CD4-positive, CD25-positive, alpha-beta regulatory T cell (primary cell): ENCODE results near the gene ZNF705A. TPM values are rescaled to one million over a fixed set of nuclear protein-coding genes. Genes with fewer than 3 reads are reported as not detected.
"Not testable (repeated sequence)": the region's sequence is repeated elsewhere in the genome, so short reads cannot be mapped to it uniquely, and the experiment has no call there.

Source experiments
- ATAC-seq, 2 donors: fragments of 150-1000 bp; cut with Tn5 transposase; one replicate each; pipeline ENCODE4 v1.10.0; 2021; ENCODE audit warnings: low read depth in 2 of 2, moderate number of reproducible peaks in 2 of 2, moderate library complexity in 1 of 2
- DNase-seq, 3 donors: peaks; one replicate each; pipeline versions ENCODE4 v3.0.0 to v3.0.0-alpha.2; 2012 to 2022; ENCODE audit warnings: mixed read lengths in 1 of 3
- H3K27ac ChIP-seq: one replicate; pipeline ENCODE4 v1.7.0; 2013; ENCODE audit warnings: mild to moderate bottlenecking, low read length; ENCODE audit not compliant: insufficient read depth, poor library complexity, severe bottlenecking
- H3K27me3 ChIP-seq: one replicate; pipeline ENCODE4 v1.7.0; 2013; ENCODE audit warnings: low read length; ENCODE audit not compliant: control insufficient read depth, insufficient read depth
- H3K36me3 ChIP-seq: one replicate; pipeline ENCODE4 v1.7.0; 2013; ENCODE audit warnings: mild to moderate bottlenecking, low read length, moderate library complexity; ENCODE audit not compliant: control insufficient read depth, insufficient read depth
- H3K4me1 ChIP-seq: 2 replicates; pipeline ENCODE4 v1.7.0; 2013; ENCODE audit warnings: mild to moderate bottlenecking, low read length; ENCODE audit not compliant: insufficient read depth, control insufficient read depth, poor library complexity, severe bottlenecking
- H3K4me3 ChIP-seq: one replicate; pipeline ENCODE4 v1.7.0; 2013; ENCODE audit warnings: low read depth, mild to moderate bottlenecking, low read length, moderate library complexity
- H3K9me3 ChIP-seq, 2 experiments: 1 replicate in 1 of 2; 2 replicates in 1 of 2; pipeline ENCODE4 v1.7.0; 2013; ENCODE audit warnings: low read length in 2 of 2, mild to moderate bottlenecking in 1 of 2, moderate library complexity in 1 of 2; ENCODE audit not compliant: control insufficient read depth in 2 of 2
- H3K27ac Mint-ChIP-seq, 3 donors: one replicate each; pipeline ENCODE4 v1.8.0; 2020 to 2022; ENCODE audit warnings: mild to moderate bottlenecking in 3 of 3, mixed read lengths in 3 of 3, moderate library complexity in 2 of 3
- H3K27me3 Mint-ChIP-seq: one replicate; pipeline ENCODE4 v1.8.0; 2022; ENCODE audit warnings: mild to moderate bottlenecking, mixed read lengths
- H3K36me3 Mint-ChIP-seq: one replicate; pipeline ENCODE4 v1.8.0; 2020; ENCODE audit warnings: mixed read lengths
- H3K4me1 Mint-ChIP-seq, 4 donors: one replicate each; pipeline ENCODE4 v1.8.0; 2020 to 2022; ENCODE audit warnings: mixed read lengths in 4 of 4, mild to moderate bottlenecking in 1 of 4
- H3K4me3 Mint-ChIP-seq, 4 donors: one replicate each; pipeline ENCODE4 v1.8.0; 2020 to 2022; ENCODE audit warnings: mild to moderate bottlenecking in 4 of 4, mixed read lengths in 4 of 4, moderate library complexity in 3 of 4
- H3K9me3 Mint-ChIP-seq, 7 donors: one replicate each; pipeline ENCODE4 v1.8.0; 2020 to 2022; ENCODE audit warnings: mixed read lengths in 7 of 7, mild to moderate bottlenecking in 3 of 7, moderate library complexity in 2 of 7
- polyA plus RNA-seq, 4 donors: library from polyadenylated mRNA; unstranded; fragments of 300-500 nt; fragmentation: Illumina TruSeq; gene quantifications; one replicate each; pipeline ENCODE4 v1.2.3, GENCODE V29; 2021
- total RNA-seq: library from RNA; stranded (reverse); gene quantifications from one replicate; pipeline ENCODE4 v1.2.3, GENCODE V29; 2022

ZNF705A gene
- total RNA-seq (not detected), polyA plus RNA-seq (not detected)

- Histone ChIP-seq H3K27me3 (peaks cover 9% of the 10 kb centered on the region), H3K9me3 (no peaks in the 10 kb centered on the region), H3K4me3 (no peak within 1 kb of the TSS), H3K36me3 (no peaks in the 10 kb centered on the region), H3K4me1 (no peaks in the 10 kb centered on the region), H3K27ac (no peak within 1 kb of the TSS)
- H3K36me3 Mint-ChIP-seq = no peaks in the 10 kb centered on the region
- peaks cover 8 to 20% (median 10%) of the 10 kb centered on the region in 4 donors for H3K4me1 Mint-ChIP-seq
- peaks cover 38% of the 10 kb centered on the region for H3K27me3 Mint-ChIP-seq
- no peak for DNase-seq
- no peak within 1 kb of the TSS for H3K4me3 Mint-ChIP-seq
- H3K9me3 Mint-ChIP-seq = no peaks in the 10 kb centered on the region
- H3K27ac Mint-ChIP-seq = no peak within 1 kb of the TSS
- no peak for ATAC-seq
Observed at GRCh38 chr12:8156845-8157244, at the start of gene ZNF705A. TSS of gene ZNF705A (plus strand) at chr12:8157015. CDS start at chr12:8172626, 15,611 bp downstream.

- H3K36me3 ChIP-seq = peaks cover 2% of the 10 kb centered on the region
- no peaks in the 10 kb centered on the region for H3K9me3 ChIP-seq
- DNase-seq (peak; percentile 63 to 84 (median 75)), ATAC-seq (peak; percentile 55 to 74)
- H3K9me3 Mint-ChIP-seq = peaks cover 0 to 4% (median 0%) of the 10 kb centered on the region in 7 donors
- H3K4me1 ChIP-seq = peaks cover 7% of the 10 kb centered on the region
- H3K27me3 ChIP-seq = no peaks in the 10 kb centered on the region
- no peak overlapping the region for H3K4me3 Mint-ChIP-seq
- H3K36me3 Mint-ChIP-seq = peaks cover 29% of the 10 kb centered on the region
- H3K4me3 ChIP-seq = no peak overlapping the region
- H3K27ac ChIP-seq = no peak overlapping the region
- no peak overlapping the region for H3K27ac Mint-ChIP-seq
- H3K4me1 Mint-ChIP-seq = peaks cover 4 to 13% (median 5%) of the 10 kb centered on the region in 4 donors
- H3K27me3 Mint-ChIP-seq = no peaks in the 10 kb centered on the region
Observed at GRCh38 chr12:8108808-8109398, 47.9 kb upstream of the ZNF705A start.

- H3K4me1 Mint-ChIP-seq, H3K27ac Mint-ChIP-seq, H3K4me1 ChIP-seq, H3K9me3 ChIP-seq, H3K9me3 Mint-ChIP-seq, H3K4me3 Mint-ChIP-seq, DNase-seq, ATAC-seq, H3K36me3 ChIP-seq, H3K27ac ChIP-seq, H3K4me3 ChIP-seq, H3K27me3 Mint-ChIP-seq, H3K27me3 ChIP-seq: not testable (repeated sequence)
- peaks cover 31% of the 10 kb centered on the region for H3K36me3 Mint-ChIP-seq
Observed at GRCh38 chr12:8113117-8113516, 43.7 kb upstream of the ZNF705A start.

GRCh38 chr12:8120072-8120713 lies 36.6 kb upstream of the ZNF705A start:
- peaks cover 25% of the 10 kb centered on the region for H3K36me3 Mint-ChIP-seq
- no peaks in the 10 kb centered on the region for H3K27me3 Mint-ChIP-seq
- Histone ChIP-seq H3K4me3 (no peak overlapping the region), H3K27ac (no peak overlapping the region), H3K4me1 (no peaks in the 10 kb centered on the region), H3K36me3 (no peaks in the 10 kb centered on the region), H3K27me3 (no peaks in the 10 kb centered on the region), H3K9me3 (no peaks in the 10 kb centered on the region)
- no peak for ATAC-seq
- no peak for DNase-seq
- H3K4me1 Mint-ChIP-seq = peaks cover 0 to 1% (median 0%) of the 10 kb centered on the region in 4 donors
- H3K27ac Mint-ChIP-seq = no peak overlapping the region
- H3K4me3 Mint-ChIP-seq = no peak overlapping the region
- H3K9me3 Mint-ChIP-seq = no peaks in the 10 kb centered on the region

GRCh38 chr12:8123124-8123912 lies 33.5 kb upstream of the ZNF705A start, which contains the start of gene CLEC4A:
TSS of gene CLEC4A (plus strand) at chr12:8123617. CDS start at chr12:8123879, 262 bp downstream.
- no peaks in the 10 kb centered on the region for H3K27me3 ChIP-seq
- peak within 1 kb of the TSS; percentile 8 to 76 (median 76) for H3K27ac Mint-ChIP-seq
- H3K4me1 Mint-ChIP-seq = peaks cover under 1 to 10% (median 6%) of the 10 kb centered on the region in 4 donors
- no peaks in the 10 kb centered on the region for H3K4me1 ChIP-seq
- H3K36me3 ChIP-seq = no peaks in the 10 kb centered on the region
- no peak within 1 kb of the TSS for H3K4me3 Mint-ChIP-seq
- no peaks in the 10 kb centered on the region for H3K9me3 Mint-ChIP-seq
- H3K36me3 Mint-ChIP-seq = peaks cover 26% of the 10 kb centered on the region
- no peaks in the 10 kb centered on the region for H3K9me3 ChIP-seq
- no peak within 1 kb of the TSS for H3K4me3 ChIP-seq
- ATAC-seq (no peak), DNase-seq (no peak)
- H3K27me3 Mint-ChIP-seq = no peaks in the 10 kb centered on the region
- H3K27ac ChIP-seq = no peak within 1 kb of the TSS

- no peaks in the 10 kb centered on the region for H3K4me1 ChIP-seq
- H3K27ac ChIP-seq = no peak overlapping the region
- ATAC-seq (peak; percentile 46 to 47), DNase-seq (peak in 2 of 3 donors; percentile 22 to 33)
- no peaks in the 10 kb centered on the region for H3K9me3 Mint-ChIP-seq
- no peaks in the 10 kb centered on the region for H3K9me3 ChIP-seq
- no peaks in the 10 kb centered on the region for H3K27me3 Mint-ChIP-seq
- no peak overlapping the region for H3K4me3 Mint-ChIP-seq
- H3K27me3 ChIP-seq = no peaks in the 10 kb centered on the region
- peaks cover 0 to 10% (median 6%) of the 10 kb centered on the region in 4 donors for H3K4me1 Mint-ChIP-seq
- peaks cover 26% of the 10 kb centered on the region for H3K36me3 Mint-ChIP-seq
- no peak overlapping the region for H3K4me3 ChIP-seq
- peak overlapping the region in 2 of 3 donors; percentile 7 to 51 for H3K27ac Mint-ChIP-seq
- no peaks in the 10 kb centered on the region for H3K36me3 ChIP-seq
Observed at GRCh38 chr12:8127138-8127537, 29.7 kb upstream of the ZNF705A start.

- peaks cover 37% of the 10 kb centered on the region for H3K36me3 Mint-ChIP-seq
- not testable (repeated sequence) for DNase-seq, H3K27me3 Mint-ChIP-seq, H3K4me3 ChIP-seq, H3K4me3 Mint-ChIP-seq, H3K4me1 ChIP-seq, H3K27me3 ChIP-seq, ATAC-seq, H3K27ac Mint-ChIP-seq, H3K36me3 ChIP-seq, H3K9me3 ChIP-seq, H3K9me3 Mint-ChIP-seq, H3K27ac ChIP-seq, H3K4me1 Mint-ChIP-seq
Observed at GRCh38 chr12:8133636-8134397, 23.0 kb upstream of the ZNF705A start.
